Right atrium auricular region (tissue), 2 donors: ENCODE data around the gene EEF1A1. TPM values are rescaled to one million over a fixed set of nuclear protein-coding genes. Genes with fewer than 3 reads are reported as not detected.
"Not testable (repeated sequence)": the region's sequence is repeated elsewhere in the genome, so short reads cannot be mapped to it uniquely, and the experiment has no call there.

Source experiments
- DNase-seq: peaks from one replicate; pipeline ENCODE4 v3.0.0-alpha.2; 2019; ENCODE audit warnings: low spot score
- H3K27ac ChIP-seq, 2 donors: fragments of 200-600 bp; sonication (generic); 1 replicate in 1 of 2; 2 replicates in 1 of 2; pipeline ENCODE4 v1.5.1; 2016 to 2019
- H3K27me3 ChIP-seq, 2 donors: fragments of 200-600 bp; sonication (generic); one replicate each; pipeline versions ENCODE4 v1.5.1 to v1.6.0; 2017 to 2019
- H3K36me3 ChIP-seq: fragments of 200-600 bp; sonication (generic); one replicate; pipeline ENCODE4 v1.5.1; 2016
- H3K4me1 ChIP-seq, 2 donors: fragments of 200-600 bp; sonication (generic); one replicate each; pipeline versions ENCODE4 v1.5.1 to v1.6.0; 2017 to 2019
- H3K4me3 ChIP-seq, 2 donors: fragments of 200-600 bp; sonication (generic); 1 replicate in 1 of 2; 2 replicates in 1 of 2; pipeline ENCODE4 v1.5.1; 2017 to 2019; ENCODE audit warnings: mild to moderate bottlenecking in 1 of 2, moderate library complexity in 1 of 2
- H3K9me3 ChIP-seq, 2 donors: fragments of 200-600 bp; sonication (generic); one replicate each; pipeline ENCODE4 v1.5.1; 2019
- total RNA-seq, 2 donors: library from RNA; depleted of rRNA; stranded (reverse); fragments of >200 nt; gene quantifications; one replicate each; pipeline ENCODE4 v1.1.0, GENCODE V29; 2016
- TF ChIP-seq, protein P1 (sequence below), 2 donors: fragments of 200-600 bp; sonication (generic); IDR thresholded peaks; one replicate each; pipeline ENCODE4 v1.5.1; 2019; ENCODE audit warnings: antibody characterized with exemption in 2 of 2

EEF1A1 gene
- total RNA-seq, 2 donors from 2014 or later: 4,165 to 5,616 TPM

DNA sequence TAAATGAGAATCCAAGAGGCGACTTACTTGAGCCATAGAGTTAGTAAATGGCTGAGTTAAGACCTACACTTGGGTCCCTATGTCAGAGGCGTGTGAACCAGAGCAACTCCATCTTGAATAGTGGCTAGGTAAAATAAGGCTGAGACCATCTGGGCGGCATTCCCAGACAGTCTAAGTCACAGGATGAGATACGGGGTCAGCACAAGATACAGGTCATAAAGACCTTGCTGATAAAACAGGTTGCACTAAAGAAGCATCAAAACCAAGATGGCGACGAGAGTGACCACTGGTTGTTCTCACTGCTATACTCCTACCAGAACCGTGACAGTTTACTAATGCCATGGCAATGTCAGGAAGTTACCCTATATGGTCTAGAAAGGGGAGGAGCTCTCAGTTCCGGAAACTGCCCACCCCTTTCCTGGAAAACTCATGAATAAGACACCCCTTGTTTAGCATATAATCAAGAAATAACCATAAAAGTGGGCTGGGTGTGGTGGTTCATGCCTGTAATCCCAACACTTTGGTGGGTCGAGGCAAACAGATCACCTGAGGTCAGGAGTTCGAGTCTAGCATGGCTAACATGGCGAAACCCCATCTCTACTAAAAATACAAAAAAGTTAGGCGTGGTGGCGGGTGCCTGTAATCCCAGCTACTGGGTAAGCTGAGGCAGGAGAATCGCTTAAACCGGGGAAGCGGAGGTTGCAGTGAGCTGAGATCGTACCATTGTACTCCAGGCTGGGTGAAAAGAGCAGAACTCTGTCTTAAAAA, 43.9 kb upstream of the EEF1A1 start:
- H3K4me1 ChIP-seq: peaks cover 0 to 6% of the 10 kb centered on the region in 2 donors
- TF ChIP-seq, protein P1, sequence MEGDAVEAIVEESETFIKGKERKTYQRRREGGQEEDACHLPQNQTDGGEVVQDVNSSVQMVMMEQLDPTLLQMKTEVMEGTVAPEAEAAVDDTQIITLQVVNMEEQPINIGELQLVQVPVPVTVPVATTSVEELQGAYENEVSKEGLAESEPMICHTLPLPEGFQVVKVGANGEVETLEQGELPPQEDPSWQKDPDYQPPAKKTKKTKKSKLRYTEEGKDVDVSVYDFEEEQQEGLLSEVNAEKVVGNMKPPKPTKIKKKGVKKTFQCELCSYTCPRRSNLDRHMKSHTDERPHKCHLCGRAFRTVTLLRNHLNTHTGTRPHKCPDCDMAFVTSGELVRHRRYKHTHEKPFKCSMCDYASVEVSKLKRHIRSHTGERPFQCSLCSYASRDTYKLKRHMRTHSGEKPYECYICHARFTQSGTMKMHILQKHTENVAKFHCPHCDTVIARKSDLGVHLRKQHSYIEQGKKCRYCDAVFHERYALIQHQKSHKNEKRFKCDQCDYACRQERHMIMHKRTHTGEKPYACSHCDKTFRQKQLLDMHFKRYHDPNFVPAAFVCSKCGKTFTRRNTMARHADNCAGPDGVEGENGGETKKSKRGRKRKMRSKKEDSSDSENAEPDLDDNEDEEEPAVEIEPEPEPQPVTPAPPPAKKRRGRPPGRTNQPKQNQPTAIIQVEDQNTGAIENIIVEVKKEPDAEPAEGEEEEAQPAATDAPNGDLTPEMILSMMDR (IDR thresholded peaks at IDR 0.05): no peak
- H3K4me3 ChIP-seq: no peak overlapping the region

GRCh38 chr6:73562558-73562957, 41.7 kb upstream of the EEF1A1 start:
- Histone ChIP-seq H3K4me1 (peaks cover 0 to 4% of the 10 kb centered on the region in 2 donors), H3K27me3 (no peaks in the 10 kb centered on the region), H3K4me3 (no peak overlapping the region), H3K36me3 (no peaks in the 10 kb centered on the region), H3K9me3 (no peaks in the 10 kb centered on the region), H3K27ac (no peak overlapping the region)
- TF ChIP-seq, protein P1 (IDR thresholded peaks at IDR 0.05): no peak
- DNase-seq: no peak

More for the DNA sequence above, 43.9 kb upstream of the EEF1A1 start:
- no peak for DNase-seq
- Histone ChIP-seq H3K27me3 (no peaks in the 10 kb centered on the region), H3K27ac (no peak overlapping the region), H3K36me3 (no peaks in the 10 kb centered on the region), H3K9me3 (no peaks in the 10 kb centered on the region)

- Histone ChIP-seq H3K4me3 (no peak overlapping the region), H3K27me3 (no peaks in the 10 kb centered on the region), H3K36me3 (no peaks in the 10 kb centered on the region), H3K9me3 (no peaks in the 10 kb centered on the region), H3K4me1 (no peaks in the 10 kb centered on the region), H3K27ac (no peak overlapping the region)
- TF ChIP-seq, protein P1 (IDR thresholded peaks at IDR 0.05): no peak
- no peak for DNase-seq
These were observed 40.1 kb upstream of the EEF1A1 start for GRCh38 chr6:73560853-73561407.

- no peak overlapping the region for H3K27ac ChIP-seq
- no peaks in the 10 kb centered on the region for H3K36me3 ChIP-seq
- H3K27me3 ChIP-seq: no peaks in the 10 kb centered on the region
- no peak overlapping the region for H3K4me3 ChIP-seq
- H3K9me3 ChIP-seq: no peaks in the 10 kb centered on the region
- no peak for DNase-seq
- TF ChIP-seq, protein P1 (IDR thresholded peaks at IDR 0.05): no peak
- H3K4me1 ChIP-seq: no peaks in the 10 kb centered on the region
These were observed 39.4 kb upstream of the EEF1A1 start for GRCh38 chr6:73560182-73560732.

- H3K27me3 ChIP-seq: not testable (repeated sequence)
These were observed 38.6 kb upstream of the EEF1A1 start for GRCh38 chr6:73559399-73559794.

DNA sequence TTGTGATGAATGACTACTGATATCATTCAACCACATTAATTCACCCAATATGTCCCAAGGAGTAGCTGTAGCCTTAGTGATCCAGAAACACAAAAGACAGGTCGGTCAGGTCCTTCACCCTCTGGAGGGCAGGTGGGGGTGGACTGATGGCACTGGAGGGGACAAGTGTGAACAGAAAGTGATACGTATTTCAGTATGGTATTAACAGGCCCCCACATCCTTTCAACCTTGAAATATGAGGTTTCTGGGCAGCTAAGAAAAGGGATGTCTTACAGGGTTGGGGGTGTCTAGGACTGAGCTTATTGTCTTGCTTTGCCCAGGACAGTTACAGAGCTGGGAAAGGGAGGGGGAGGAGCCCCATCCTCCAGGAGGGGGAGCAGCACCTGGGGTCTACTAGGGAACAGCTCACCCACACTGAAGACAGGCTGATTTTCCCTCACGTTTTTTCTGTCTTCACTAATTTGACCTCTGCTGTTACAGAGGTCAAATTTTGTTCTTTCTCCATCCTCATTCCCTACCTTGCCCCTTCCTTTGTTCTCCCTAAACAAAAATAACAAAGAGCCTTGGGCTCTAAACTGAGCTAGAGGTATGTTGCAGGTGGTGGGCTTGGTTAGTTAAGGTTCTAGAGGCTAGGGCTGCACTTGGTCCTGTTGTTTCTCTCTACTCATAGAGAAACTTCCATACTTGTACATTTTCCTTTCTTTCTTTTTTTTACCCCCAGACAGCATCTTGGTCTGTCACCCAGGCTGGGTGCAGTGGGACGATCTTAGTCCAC, 38.0 kb upstream of the EEF1A1 start:
- no peak for DNase-seq
- Histone ChIP-seq H3K4me3 (no peak overlapping the region), H3K27me3 (no peaks in the 10 kb centered on the region), H3K4me1 (no peaks in the 10 kb centered on the region), H3K36me3 (no peaks in the 10 kb centered on the region), H3K27ac (no peak overlapping the region), H3K9me3 (no peaks in the 10 kb centered on the region)
- TF ChIP-seq, protein P1 (IDR thresholded peaks at IDR 0.05): no peak

More at GRCh38 chr6:73559399-73559794, 38.6 kb upstream of the EEF1A1 start:
- not testable (repeated sequence) for H3K4me3 ChIP-seq, H3K36me3 ChIP-seq, H3K27ac ChIP-seq, H3K9me3 ChIP-seq, DNase-seq, H3K4me1 ChIP-seq
